ENCODE measurements around the gene RORC.
"Not testable (repeated sequence)": the region's sequence is repeated elsewhere in the genome, so short reads cannot be mapped to it uniquely, and the experiment has no call there.

The RORC gene

DNA sequence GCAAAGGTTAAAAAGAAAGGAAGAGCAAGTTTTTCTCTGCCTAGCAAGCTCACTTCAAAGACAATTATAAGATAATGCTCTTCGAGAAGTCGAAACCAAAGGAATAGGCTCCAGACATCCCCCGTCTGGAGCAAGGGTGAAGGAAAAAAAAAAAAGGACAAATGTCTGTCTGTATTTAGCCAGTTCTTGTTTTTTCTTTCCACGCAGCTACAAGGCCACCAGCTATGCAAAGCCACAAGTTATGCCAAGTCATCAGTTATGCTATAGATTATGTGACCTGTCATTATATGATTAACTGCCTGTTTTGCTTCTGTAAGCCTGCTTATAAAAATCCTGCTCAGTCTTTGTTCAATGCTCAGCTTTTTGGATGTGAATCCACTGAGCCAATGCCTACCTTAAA is 24.3 kb upstream of the RORC start:
- Histone ChIP-seq H3K9me2 (replicated peaks; ENCODE audit: insufficient read depth, low read length) (no peaks in the 10 kb centered on the region), H3K4me3 (ENCODE audit: low read length) (no peak overlapping the region), H3K27me3 (replicated peaks; ENCODE audit: insufficient read depth, low read length) (no peaks in the 10 kb centered on the region), H3K27ac (ENCODE audit: low read length) (no peak overlapping the region), H3K4me1 (ENCODE audit: low read length) (no peaks in the 10 kb centered on the region), H3F3A (ENCODE audit: insufficient read depth, low read length) (no peaks in the 10 kb centered on the region), H3K9ac (ENCODE audit: low read length) (no peak overlapping the region), H3K4me2 (ENCODE audit: low read depth, low read length) (no peak overlapping the region), H2AFZ (ENCODE audit: low read length) (no peak overlapping the region), H3K79me2 (ENCODE audit: low read length) (no peaks in the 10 kb centered on the region), H4K20me1 (ENCODE audit: insufficient read depth, low read length) (no peaks in the 10 kb centered on the region), H3K9me3 (replicated peaks; ENCODE audit: insufficient read depth, low read length) (no peaks in the 10 kb centered on the region), H3K36me3 (replicated peaks; ENCODE audit: insufficient read depth, low read length) (no peaks in the 10 kb centered on the region)
- DNase-seq = no peak
- TF ChIP-seq CTCF (IDR thresholded peaks at IDR 0.05; ENCODE audit: low read length) (no peak), EZH2phosphoT487 (IDR thresholded peaks at IDR 0.05; ENCODE audit: low read length) (no peak), EZH2 (optimal IDR thresholded peaks at IDR 0.05; ENCODE audit: low read depth, low read length) (no peak)

- H3K27ac ChIP-seq (ENCODE audit: low read length); H4K20me1 ChIP-seq (ENCODE audit: insufficient read depth, low read length); H3K9ac ChIP-seq (ENCODE audit: low read length); H3K79me2 ChIP-seq (ENCODE audit: low read length); H3K36me3 ChIP-seq (replicated peaks; ENCODE audit: insufficient read depth, low read length); H3K9me3 ChIP-seq (replicated peaks; ENCODE audit: insufficient read depth, low read length); H3K27me3 ChIP-seq (replicated peaks; ENCODE audit: insufficient read depth, low read length); H3K9me2 ChIP-seq (replicated peaks; ENCODE audit: insufficient read depth, low read length); H3K4me2 ChIP-seq (ENCODE audit: low read depth, low read length); H3K4me1 ChIP-seq (ENCODE audit: low read length); H3F3A ChIP-seq (ENCODE audit: insufficient read depth, low read length); H2AFZ ChIP-seq (ENCODE audit: low read length); H3K4me3 ChIP-seq (ENCODE audit: low read length); DNase-seq: not testable (repeated sequence)
These were observed 23.9 kb upstream of the RORC start for GRCh38 chr1:151855516-151855915.

- H3K4me1 ChIP-seq (ENCODE audit: low read length) = no peaks in the 10 kb centered on the region
- no peaks in the 10 kb centered on the region for H3K79me2 ChIP-seq (ENCODE audit: low read length)
- no peak for DNase-seq
These were observed 23.1 kb upstream of the RORC start for GRCh38 chr1:151854658-151855057.

DNA sequence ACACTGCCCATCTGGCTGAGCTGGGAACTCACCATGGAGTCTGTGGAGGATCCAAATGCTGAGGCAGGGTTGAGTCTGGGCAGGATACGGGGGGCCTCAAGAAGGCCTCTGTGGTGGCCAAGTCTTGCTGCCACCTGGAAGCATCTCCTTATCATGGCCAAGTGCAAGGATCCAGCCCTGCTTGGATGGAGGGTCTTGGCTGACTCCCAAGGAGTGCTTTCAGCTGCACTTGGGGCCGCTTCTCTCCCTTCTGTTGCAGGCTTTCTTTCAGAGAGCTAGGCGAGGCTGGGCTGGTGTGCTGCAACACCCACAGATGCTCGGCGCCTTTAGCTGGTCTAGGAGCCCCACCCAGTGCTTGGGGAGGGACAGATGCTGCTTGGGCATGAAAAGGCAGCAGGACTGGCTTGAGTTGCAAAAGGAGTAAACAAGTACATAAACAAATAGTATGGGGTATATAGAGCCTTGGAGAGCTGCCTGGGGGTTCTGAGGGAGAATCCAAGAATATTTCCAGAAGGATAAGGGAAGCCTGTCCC is 21.9 kb upstream of the RORC start, which contains the start of gene THEM5:
THEM5 (minus strand) TSS at position 302 of the 533 bp plus-strand sequence; CDS start at position 155, 147 bp downstream.
- no peak within 1 kb of the TSS for H3K4me3 ChIP-seq (ENCODE audit: low read length)
- no peak within 1 kb of the TSS for H3K27ac ChIP-seq (ENCODE audit: low read length)
- no peaks in the 10 kb centered on the region for H3K4me1 ChIP-seq (ENCODE audit: low read length)
- TF ChIP-seq EZH2phosphoT487 (IDR thresholded peaks at IDR 0.05; ENCODE audit: low read length) = no peak
- TF ChIP-seq CTCF (IDR thresholded peaks at IDR 0.05; ENCODE audit: low read length) = no peak
- no peak for TF ChIP-seq EZH2 (optimal IDR thresholded peaks at IDR 0.05; ENCODE audit: low read depth, low read length)
- no peaks in the 10 kb centered on the region for H3F3A ChIP-seq (ENCODE audit: insufficient read depth, low read length)
- no peaks in the 10 kb centered on the region for H4K20me1 ChIP-seq (ENCODE audit: insufficient read depth, low read length)
- no peak within 1 kb of the TSS for H2AFZ ChIP-seq (ENCODE audit: low read length)
- H3K9ac ChIP-seq (ENCODE audit: low read length) = no peak within 1 kb of the TSS
- no peaks in the 10 kb centered on the region for H3K9me2 ChIP-seq (replicated peaks; ENCODE audit: insufficient read depth, low read length)
- no peaks in the 10 kb centered on the region for H3K9me3 ChIP-seq (replicated peaks; ENCODE audit: insufficient read depth, low read length)
- DNase-seq = no peak
- H3K36me3 ChIP-seq (replicated peaks; ENCODE audit: insufficient read depth, low read length) = no peaks in the 10 kb centered on the region
- no peaks in the 10 kb centered on the region for H3K27me3 ChIP-seq (replicated peaks; ENCODE audit: insufficient read depth, low read length)
- H3K79me2 ChIP-seq (ENCODE audit: low read length) = no peaks in the 10 kb centered on the region
- no peak within 1 kb of the TSS for H3K4me2 ChIP-seq (ENCODE audit: low read depth, low read length)

More at GRCh38 chr1:151854658-151855057, 23.1 kb upstream of the RORC start:
- Histone ChIP-seq H4K20me1 (ENCODE audit: insufficient read depth, low read length) (no peaks in the 10 kb centered on the region), H3K9me3 (replicated peaks; ENCODE audit: insufficient read depth, low read length) (no peaks in the 10 kb centered on the region), H3K4me2 (ENCODE audit: low read depth, low read length) (no peak overlapping the region), H3K9me2 (replicated peaks; ENCODE audit: insufficient read depth, low read length) (no peaks in the 10 kb centered on the region), H3K9ac (ENCODE audit: low read length) (no peak overlapping the region), H3K36me3 (replicated peaks; ENCODE audit: insufficient read depth, low read length) (no peaks in the 10 kb centered on the region), H2AFZ (ENCODE audit: low read length) (no peak overlapping the region), H3K4me3 (ENCODE audit: low read length) (no peak overlapping the region), H3K27me3 (replicated peaks; ENCODE audit: insufficient read depth, low read length) (no peaks in the 10 kb centered on the region), H3F3A (ENCODE audit: insufficient read depth, low read length) (no peaks in the 10 kb centered on the region), H3K27ac (ENCODE audit: low read length) (no peak overlapping the region)
- no peak for TF ChIP-seq EZH2phosphoT487 (IDR thresholded peaks at IDR 0.05; ENCODE audit: low read length)

All from MM.1S (cell line).